ENCODE data around the gene ATRAID.
"Not testable (repeated sequence)": the region's sequence is repeated elsewhere in the genome, so short reads cannot be mapped to it uniquely, and the experiment has no call there.

Gene ATRAID, protein sequence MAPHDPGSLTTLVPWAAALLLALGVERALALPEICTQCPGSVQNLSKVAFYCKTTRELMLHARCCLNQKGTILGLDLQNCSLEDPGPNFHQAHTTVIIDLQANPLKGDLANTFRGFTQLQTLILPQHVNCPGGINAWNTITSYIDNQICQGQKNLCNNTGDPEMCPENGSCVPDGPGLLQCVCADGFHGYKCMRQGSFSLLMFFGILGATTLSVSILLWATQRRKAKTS

DNA sequence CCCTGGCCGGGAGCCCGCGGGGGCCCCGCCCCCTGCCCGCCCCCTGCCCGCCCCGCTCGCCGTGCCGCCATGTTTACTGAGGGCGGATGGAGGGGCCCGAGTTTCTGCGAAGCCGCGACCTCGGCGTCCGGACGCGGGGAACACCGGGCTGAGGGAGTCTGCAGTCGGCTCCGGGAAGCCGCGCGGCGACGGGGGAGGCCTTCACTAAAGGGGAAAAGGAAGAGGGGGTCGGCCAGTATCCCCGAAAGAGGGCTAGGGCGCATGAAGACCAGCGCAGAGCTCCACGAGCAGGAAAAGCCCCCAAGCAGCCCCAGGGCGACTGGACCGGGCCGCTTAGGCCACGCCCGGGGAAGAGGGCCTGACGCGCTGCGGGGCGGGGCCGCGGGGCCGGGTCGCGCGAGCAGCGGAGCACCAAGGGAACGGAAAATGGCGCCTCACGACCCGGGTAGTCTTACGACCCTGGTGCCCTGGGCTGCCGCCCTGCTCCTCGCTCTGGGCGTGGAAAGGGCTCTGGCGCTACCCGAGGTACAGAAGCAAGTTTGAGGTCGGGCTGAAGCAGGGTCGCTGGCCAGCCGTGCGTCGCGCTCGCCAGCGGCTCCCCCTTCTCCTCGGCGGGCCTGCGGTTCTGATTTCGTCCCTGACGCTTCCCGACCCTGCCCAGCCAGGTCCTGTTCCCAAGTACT, at the start of gene ATRAID, which contains the start of gene SLC5A6:
ATRAID (plus strand) TSS at position 99 of the 683 bp plus-strand sequence; CDS start at position 427, 328 bp downstream.
SLC5A6 (minus strand) TSS at position 326 of the 683 bp plus-strand sequence. CDS start 4,618 bp downstream, outside the sequence.
- peak; percentile 83 to 86 for DNase-seq (ENCODE audit: low read depth in 2 of 2)

DNA sequence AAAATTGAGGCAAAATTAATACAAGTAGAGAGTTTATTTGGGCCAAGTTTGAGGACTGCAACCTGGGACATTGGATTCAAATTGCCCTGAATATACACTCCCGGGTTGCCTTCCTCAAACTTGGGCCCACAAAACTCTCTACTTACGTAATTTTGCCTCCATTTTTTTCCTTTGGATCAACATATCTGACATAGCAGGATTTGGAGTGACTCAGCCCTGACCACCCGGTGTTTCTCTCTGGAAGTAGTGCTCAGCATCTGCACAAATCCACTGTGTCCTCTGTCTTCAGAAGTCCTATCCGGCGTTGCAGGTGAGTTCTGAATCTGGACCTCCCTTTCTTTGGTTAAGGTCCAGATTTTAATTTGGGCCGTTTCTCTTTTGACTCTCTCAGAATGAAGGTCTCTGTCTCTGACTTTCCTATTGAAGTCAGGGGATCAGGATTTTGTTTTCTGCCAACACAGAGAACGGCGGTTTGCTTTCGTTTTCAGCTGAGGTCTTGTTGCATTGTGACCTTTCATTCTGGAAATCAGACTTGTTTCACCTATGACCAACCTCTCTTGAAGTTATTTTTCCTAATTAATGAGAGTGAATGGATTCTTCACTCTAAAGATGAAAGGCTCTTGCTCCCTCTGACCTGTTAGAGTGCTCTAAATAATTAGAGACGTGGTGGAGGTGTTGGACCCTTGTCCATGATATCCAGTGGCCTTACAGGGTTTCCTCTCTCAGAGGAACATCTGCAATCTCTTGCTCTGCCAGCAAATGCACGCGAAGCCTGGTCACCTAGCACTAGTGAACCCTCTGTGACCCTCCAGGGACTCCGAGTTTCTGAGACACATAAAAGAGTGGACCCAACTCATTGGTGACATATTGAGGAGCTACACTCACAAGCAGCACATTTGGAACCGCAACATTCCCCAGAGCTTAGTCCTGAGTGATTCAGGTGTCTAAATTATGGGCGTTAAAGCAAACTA, 49.4 kb upstream of the ATRAID start:
- DNase-seq (ENCODE audit: low read depth in 2 of 2), result no peak

DNA sequence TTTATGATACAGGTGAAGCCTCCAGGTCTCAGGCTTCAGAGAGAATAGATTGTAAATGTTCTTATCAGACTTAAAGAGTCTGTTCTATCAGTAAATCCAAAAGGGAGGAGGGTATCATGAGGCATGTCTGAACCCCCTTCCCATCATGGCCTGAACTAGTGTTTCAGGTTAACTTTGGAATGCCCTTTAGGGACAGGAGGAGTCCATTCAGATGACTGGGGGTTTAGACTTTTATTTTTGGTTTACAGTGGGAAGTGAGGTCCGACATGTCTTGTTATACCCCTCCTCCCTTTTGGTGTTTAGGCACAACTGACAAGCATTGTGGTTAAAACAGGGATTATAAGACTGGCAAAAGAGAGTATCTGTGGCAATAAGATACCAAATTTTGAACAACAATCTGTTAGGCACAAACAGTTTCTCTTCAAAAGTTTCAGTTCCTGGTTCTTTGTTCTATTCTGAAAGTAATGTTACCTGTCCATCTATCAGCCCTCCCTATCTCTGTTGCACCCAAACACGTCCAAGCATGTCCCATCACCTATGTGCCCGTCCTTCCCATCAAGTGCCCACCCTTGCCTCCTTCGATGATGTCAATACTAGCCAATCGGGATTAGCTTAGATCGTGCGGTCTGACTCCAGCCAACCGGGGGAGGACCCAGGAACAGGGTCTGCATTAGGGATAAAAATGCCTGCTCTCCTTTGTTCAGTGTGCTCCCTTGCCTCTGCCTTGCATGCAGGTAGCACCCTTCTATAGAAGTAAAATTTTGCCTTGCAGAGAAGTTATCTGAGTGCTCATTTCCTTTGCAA, 46.7 kb upstream of the ATRAID start:
- DNase-seq (ENCODE audit: low read depth in 2 of 2), result no peak

DNA sequence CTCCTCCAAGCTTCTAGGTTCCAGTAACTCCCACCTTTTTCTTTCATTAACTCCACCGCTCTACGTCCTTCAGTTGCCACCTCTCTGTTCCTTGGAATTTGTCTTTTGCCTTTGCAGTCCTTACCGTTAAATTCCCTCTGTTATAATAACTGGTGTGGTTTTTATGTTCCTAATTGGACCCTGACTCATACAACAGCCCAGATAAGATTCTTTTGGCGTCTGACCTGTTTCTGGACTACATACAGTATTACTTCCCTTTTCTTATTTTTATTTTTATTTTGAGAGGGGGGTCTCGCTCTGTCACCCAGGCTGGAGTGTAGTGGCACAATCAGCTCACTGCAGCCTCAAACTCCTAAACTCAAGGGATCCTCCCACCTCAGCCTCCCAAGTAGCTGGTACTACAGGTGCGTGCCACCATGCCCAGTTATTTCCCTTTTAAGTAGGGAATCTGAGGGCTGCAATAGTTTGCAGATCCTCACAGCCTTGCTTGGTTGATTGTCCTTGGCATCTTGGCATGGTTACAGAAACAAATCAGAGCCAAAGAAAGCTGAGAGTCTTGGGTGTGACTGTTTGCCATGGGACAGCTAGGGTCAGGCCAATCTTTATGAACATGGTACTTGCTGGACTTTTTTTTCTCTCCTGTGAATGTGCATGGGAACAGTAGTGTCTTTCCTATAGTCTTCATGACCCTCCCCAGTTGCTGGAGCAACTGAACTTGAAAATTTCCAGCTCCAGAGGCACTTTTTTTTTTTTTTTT, 41.1 kb upstream of the ATRAID start:
- no peak for DNase-seq (ENCODE audit: low read depth in 2 of 2)

DNA sequence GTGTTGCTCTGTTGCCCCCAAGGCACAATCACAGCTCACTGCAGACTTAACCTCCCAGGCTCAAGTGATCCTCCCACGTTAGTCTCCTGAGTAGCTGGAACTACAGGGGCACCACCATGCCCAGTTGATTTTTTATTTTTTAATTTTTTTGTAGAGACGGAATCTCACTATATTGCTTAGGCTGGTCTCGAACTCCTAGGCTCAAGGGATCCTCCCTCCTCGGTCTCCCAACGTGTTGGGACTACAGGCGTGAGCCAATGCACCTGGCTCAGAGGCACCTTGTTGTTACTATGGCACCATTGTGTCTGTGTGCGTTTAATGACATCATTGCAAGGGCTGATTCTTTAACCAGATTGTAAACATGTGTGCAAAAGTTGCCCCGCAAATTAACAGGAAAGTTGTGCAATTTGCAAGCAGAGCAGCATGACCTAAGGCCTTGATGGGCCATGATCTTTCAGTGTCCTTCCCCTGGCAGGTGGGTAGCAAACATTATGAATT, 40.4 kb upstream of the ATRAID start:
- no peak for DNase-seq (ENCODE audit: low read depth in 2 of 2)

DNA sequence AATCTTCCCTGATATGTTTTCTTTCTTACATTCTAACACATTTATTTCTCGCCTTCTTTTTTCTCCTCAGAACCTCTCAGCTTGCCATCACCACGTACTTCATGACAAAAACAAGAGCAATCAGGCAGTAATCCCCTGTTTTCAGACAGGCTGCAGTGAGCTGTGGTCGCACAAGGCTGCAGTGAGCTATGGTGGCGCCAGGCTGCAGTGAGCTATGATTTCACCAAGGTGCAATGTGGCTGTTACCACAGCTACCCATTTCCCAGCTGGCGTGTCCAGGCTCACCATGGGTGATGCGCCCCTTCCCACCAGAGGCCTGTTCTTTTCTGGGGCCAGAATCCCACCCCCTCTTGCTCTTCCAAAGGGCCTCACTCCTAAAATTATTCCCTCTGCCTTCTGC, 37.2 kb upstream of the ATRAID start:
- no peak for DNase-seq (ENCODE audit: low read depth in 2 of 2)

DNA sequence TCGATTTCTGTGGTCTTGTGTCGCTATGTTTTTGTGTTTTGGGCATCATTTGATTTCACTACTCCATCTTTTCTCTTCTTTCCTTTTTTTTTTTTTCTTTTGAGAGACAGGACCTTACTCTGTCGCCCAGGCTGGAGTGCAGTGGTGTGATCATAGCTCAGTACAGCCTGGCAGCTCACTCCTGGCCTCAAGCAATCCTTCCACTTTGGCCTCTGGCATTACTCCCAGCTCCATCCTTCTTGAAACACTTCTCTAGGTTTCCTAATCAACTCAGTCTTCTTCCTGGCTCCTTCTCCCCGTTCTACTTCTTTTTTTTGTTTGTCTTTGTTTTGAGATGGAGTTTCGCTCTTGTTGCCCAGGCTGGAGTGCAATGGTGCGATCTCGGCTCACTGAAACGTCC, 36.5 kb upstream of the ATRAID start:
- DNase-seq (ENCODE audit: low read depth in 2 of 2), result no peak

DNA sequence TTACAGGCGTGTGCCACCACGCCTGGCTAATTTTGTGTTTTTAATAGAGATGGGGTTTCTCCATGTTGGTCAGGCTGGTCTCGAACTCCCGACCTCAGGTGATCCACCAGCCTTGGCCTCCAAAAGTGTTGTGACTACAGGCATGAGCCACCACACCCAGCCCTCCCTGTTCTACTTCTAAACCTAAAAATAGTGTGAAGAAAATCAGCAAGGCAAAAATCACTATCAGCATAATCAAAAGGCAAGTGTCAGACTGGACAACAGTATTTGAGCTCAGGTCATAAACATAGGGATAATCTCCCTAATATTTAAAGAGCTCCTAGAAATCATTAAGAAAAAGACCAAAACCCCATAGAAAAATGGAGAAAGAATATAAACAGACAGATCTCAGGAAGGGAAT, 36.1 kb upstream of the ATRAID start:
- not testable (repeated sequence) for DNase-seq (ENCODE audit: low read depth in 2 of 2)

DNA sequence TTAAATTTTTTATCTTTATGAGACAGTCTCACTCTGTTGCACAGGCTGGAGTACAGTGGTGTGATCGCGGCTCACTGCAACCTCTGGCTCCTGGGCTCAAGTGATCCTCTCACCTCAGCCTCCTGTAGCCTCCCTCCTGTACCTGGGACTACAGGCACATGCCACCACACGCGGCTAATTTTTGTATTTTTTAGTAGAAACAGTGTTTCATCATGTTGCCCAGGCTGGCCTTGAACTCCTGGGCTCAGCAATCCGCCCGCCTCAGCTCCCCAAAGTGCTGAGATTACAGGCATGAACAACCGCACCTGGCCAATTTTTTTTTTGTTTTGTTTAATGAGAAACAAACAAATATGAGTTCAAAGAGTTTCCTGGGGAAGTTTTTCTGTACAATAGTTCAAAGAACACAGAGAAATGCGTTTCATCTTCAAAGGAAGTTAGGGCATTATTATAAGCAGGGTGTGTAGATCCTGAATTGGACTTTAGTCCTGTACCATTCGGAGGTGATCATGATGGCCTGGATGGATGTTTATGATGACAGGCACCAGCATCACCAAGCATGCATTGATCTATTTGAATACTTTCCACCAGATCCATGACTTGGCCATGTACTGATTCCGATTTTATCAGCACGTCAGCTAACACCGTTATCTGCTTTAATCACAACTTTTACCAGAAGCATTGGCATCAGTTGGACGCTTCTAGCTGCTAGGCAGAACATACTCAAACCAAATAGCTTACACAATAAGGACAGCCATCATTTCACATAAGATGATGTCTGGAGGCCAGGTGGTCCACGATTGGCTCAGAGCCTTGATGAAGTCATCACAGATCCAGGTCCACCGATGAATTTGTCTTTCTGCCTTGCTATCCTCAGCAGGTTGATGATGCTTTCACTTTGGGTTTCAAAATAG, 34.1 kb upstream of the ATRAID start:
- no peak for DNase-seq (ENCODE audit: low read depth in 2 of 2)

DNA sequence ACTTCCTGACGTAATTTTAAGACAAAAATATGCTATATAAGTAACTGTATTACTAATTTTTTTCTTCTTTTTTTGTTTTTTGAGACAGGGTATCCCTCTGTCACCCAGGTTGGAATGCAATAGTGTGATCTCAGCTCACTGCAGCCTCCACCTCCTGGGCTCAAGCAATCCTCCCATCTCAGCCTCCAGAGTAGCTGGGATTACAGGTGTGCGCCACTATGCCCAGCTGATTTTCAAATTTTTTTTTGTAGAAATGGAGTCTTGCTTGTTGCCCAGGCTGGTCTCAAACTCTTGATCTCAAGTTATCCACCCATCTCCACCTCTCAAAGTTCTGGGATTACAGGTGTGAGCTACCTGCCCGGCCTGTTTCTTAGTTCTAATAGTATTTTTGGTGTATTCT, 33.4 kb upstream of the ATRAID start:
- no peak for DNase-seq (ENCODE audit: low read depth in 2 of 2)

DNA sequence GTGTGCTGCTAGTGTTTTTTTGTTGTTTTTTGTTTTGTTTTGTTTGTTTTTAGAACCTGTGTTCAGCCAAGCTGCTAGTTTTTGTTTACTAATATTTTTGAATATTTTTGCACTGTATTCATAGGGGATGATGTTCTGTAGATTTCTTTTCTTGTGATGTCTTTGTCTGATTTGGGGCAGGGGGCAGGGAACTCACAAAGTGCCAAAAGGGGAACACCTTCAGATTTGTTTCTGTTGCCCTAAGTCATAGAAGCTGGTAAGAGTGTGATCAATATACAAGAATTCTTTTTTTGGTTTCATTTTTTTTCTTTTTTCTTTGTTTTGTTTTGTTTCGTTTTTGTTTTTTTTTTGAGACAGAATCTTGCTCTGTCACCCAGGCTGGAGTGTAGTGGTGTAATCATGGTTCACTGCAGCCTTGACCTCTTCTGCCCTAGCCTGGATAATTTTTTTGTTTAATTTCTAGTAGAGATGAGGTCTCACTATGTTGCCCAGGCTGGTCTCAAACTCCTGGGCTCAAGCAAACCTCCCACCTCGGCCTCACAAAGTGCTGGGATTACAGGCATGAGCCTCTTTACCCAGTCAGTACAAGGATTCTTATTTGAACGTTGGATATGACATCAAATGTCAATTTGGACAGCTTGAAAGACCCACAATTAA, 32.4 kb upstream of the ATRAID start:
- DNase-seq (ENCODE audit: low read depth in 2 of 2), result no peak

DNA sequence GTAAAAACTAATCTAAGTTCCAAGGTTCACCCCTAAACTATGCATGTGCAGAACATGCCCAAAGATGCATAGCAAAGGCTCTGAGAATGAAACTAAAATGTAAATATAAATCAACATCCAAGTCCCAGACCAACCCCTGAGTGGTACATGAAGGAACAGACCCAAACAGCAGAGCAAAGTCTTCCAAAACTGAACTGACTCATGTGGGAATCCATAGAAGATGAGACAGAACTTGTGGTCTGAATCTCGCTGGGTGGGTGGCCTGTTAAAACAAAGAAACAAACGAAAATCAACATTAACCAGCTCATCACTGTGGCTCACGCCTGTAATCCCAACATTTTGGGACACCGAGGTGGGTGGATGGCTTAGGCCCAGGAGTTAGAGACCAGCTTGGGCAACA, 29.5 kb upstream of the ATRAID start:
- no peak for DNase-seq (ENCODE audit: low read depth in 2 of 2)

DNA sequence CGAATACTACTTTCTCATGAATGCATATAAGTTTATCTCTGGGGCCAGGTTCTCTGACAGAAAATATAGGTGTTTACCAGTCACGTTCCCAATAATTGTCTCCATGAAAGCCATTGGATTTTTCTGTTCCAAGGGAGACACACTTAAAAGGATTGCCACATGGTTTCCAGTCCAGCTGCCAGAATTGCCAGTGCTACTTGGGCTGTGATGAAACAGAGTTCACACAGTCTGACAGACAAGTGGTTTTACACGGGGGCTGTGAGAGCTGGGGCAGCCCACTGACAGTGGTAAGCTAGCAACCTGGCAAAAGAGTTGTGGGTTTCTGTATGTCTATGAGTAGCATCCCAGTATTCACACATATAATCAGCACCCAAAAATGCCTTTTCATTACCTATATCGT, 27.7 kb upstream of the ATRAID start:
- no peak for DNase-seq (ENCODE audit: low read depth in 2 of 2)

DNA sequence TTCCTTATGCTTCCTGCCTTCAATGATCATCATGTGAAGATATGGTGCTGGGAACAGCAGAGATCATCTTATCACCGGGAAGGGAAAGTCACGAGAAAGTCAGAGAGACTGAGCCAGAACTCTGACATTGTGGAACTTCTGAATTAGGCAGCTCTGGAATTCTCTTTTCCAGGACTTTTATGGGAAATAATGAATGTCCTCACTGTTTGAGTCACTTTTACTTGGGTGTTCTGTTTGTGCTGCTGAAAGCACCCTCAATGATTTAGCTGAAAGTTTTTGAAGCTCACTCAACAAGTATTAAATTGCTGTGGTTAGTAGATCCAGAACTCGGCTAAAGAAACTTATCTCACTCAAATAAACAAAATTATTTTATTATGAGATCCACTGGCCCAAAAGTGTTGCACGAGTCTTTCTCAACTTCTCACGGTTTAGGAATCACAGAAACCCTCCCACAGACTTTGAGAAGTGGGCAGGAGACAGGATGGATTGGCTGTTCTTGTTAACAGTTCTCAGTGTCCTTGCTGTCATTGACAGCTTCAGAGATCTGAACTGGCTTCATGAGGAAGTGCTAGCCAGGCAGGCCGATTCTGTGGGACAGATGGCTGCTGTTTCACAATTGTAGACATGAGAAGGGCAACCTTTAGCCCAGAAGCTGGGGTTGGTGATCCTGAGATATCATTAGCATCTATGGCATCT, 26.4 kb upstream of the ATRAID start:
- no peak for DNase-seq (ENCODE audit: low read depth in 2 of 2)

DNA sequence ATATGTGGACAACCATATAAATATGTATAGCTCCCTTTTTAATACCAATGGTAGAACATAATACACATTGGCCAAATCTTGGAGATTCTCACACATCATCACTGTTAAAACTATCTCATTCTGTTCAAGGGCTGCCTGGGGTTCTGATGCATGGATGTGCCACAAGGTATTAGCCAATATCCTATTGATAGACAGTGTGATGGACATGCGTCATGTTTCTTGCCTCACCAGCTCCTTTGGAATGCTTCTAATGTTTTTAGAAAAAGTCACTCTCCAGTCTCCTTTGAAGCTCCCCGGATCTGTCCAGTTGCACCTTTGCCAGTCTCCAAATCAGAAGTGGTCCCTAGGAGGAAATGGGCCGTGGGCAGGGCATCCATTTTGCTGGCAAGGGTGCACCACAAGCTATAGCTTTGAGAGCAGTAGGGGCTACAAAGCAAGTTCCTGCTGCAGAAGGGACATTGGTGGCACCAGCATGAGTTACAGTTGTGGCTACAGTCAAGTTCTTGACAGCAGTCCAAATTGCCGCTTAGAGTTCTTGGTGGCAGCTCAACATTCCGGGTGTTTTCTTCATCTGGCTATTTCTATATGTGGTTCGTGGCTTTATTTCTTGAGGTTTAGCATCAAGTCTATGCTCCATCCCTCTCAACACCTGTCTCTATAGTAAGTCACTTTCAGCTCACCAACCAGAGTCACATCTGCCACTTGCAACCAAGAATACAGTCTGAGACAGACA, 25.1 kb upstream of the ATRAID start:
- no peak for DNase-seq (ENCODE audit: low read depth in 2 of 2)

DNA sequence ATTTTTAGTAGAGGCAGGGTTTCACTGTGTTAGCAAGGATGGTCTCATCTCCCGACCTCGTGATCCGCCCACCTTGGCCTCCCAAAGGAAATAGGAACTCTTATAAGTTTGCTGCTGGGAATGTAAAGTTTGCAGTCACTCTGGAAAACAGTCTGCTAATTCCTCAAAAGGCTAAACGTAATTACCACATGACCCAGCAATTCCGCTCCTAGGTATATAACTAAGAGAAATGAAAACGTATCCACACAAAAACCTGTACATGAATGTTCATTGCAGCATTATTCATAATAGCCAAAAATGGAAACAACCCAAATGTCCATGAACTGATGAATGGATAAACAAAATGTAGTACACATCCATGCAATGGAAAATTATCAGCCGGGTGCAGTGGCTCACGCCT, 21.9 kb upstream of the ATRAID start:
- no peak for DNase-seq (ENCODE audit: low read depth in 2 of 2)

DNA sequence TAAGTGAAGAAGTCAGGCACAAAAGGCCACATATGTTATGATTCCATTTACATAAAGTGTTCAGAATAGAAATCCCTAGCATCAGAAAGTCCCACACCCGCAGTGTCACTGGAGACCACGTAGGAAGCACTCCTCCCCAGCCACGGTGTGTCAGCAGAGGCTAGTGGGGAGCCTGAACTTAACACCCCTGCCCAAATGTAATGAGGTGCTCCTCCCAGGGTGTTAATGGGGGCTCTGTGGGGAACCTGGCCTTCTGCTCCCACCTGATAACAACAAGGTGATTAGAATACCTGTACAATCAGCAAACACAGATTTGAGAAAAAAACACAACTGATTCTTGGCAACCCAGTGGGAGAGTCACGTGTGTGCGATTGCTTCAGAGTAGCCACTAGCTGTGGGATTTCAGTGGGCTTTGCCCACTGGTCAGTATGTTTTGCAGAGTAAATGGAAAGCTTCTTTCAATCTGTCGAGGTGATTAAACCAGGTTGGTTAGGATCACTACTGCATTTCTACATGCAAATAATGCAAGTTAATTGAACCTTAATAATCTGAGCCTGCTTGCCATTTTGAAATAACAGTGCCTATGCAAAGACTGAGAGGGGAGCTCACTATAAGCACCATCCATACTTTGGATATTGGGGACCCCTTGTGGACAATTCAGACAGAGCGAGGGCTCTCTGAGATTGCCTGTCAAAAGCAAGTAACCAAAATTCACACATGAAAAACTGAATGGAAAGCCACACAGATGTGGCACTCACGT, 20.6 kb upstream of the ATRAID start:
- DNase-seq (ENCODE audit: low read depth in 2 of 2), result no peak
